ENCODE measurements around the gene SERPINB8.

The SERPINB8 gene

DNA sequence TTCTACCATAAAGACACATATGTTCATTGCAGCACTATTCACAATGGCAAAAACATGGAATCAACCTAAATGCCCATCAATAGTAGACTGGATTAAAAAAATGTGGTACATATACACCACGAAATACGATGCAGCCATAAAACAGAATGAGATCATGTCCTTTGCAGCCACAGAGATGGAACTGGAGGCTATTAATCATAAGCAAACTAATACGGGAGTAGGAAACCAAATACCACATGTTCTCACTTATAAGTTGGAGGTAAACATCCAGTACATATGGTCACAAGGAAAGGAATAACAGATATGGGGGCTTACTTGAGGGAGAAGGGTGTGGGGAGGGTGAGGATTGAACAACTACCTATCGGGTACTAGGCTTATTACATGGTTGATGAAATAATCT lies 13.1 kb upstream of the SERPINB8 start:
- TF ChIP-seq GATA3 (IDR thresholded peaks at IDR 0.05; ENCODE audit: low read depth, low read length) (no peak), GATA2 (IDR thresholded peaks at IDR 0.05; ENCODE audit: low read depth, low read length) (no peak)

DNA sequence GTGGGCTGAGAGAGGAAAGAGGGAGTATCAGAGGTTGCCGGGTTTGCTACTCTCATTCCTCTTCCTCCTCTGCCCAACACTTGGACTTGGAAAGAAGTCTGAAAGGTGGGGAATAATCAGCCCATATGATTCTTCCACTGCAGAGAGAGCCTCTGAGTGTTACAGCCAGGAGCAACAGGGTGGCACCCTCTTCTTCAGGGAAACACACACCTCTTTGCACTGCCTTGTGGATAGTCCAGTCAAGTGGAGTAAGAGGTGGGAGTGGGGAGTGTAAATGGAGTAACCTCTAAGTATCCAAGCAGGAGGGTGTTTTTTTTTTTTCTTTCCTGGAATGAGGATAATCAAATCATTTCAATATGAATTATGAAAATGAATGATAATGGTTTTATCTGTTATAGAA lies 9.0 kb upstream of the SERPINB8 start:
- TF ChIP-seq GATA2 (IDR thresholded peaks at IDR 0.05; ENCODE audit: low read depth, low read length) (no peak), GATA3 (IDR thresholded peaks at IDR 0.05; ENCODE audit: low read depth, low read length) (no peak)

DNA sequence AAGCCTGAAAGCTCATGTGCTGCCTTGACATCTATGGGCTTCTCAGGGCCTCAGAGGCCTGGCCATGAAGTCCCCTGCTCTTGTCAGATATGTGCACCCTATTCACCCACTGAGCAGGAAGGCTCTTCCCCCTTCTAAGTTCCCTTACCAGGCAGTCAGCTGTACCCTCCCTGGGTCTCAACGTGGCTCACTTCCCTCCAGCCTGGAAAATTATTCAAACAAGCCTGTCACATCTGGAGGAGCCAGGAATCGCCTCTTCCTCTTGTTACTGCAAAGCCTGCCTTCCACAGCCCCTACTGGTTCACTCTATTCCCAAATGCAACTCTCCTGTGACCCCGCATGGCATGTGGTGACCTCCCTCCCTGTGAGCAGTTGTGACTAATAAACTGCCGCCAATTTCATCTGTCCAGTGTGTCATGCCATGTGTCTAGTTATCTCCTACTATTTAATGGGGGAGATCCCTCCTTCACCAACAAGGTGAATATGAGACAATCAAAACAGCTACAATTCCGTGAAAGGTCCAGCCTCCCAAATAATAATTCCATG lies 8.4 kb upstream of the SERPINB8 start:
- no peak for TF ChIP-seq GATA3 (IDR thresholded peaks at IDR 0.05; ENCODE audit: low read depth, low read length)
- no peak for TF ChIP-seq GATA2 (IDR thresholded peaks at IDR 0.05; ENCODE audit: low read depth, low read length)

DNA sequence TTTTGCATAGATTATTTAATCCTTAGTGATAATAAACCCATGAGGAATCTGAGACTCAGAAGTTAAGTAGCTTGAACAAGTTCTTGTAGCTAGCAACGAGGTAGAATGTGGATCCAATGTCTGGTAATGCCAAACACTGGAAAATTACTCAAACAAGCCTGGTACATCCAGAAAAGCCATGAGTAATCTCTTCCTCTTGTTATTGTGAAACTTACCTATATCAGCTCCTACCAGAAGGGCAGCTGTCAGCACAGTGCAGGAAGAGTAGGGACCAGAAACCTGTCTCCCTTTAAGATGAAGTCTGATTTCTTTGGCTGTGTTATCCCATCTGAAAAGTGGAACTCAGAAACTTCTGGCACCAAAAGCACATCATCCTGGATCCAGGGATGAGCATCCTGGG lies 7.7 kb upstream of the SERPINB8 start:
- TF ChIP-seq GATA3 (IDR thresholded peaks at IDR 0.05; ENCODE audit: low read depth, low read length): no peak
- no peak for TF ChIP-seq GATA2 (IDR thresholded peaks at IDR 0.05; ENCODE audit: low read depth, low read length)

DNA sequence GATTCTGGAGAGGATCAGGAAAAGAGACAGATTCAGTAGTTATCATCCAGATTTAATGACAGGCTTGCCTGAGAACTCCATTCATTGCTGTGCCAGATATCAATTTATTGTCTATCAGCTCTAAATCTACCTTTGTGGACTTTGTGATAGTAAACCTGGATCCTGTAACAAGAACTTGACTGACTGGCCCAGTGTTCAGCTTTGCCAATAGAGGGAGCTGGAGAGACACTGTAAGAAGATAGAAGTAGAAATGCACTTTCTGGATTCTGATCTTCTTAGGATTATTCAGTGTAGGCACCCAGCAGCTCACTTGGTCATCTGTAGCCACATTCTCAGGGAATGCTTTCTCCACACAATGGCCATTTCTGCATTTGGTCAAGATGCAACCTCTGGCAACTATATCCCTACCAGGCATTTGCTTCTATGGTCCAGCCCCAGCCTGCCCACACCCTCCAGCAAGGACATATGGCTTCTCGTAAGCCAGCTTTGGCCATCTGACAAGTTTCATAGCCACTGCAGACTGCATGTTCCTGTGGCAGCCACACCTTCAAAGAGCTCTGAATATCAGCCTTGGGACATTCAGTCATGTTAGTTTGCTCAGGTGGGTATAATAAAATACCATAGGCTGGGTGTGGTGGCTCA lies 6.1 kb upstream of the SERPINB8 start:
- no peak for TF ChIP-seq GATA3 (IDR thresholded peaks at IDR 0.05; ENCODE audit: low read depth, low read length)
- no peak for TF ChIP-seq GATA2 (IDR thresholded peaks at IDR 0.05; ENCODE audit: low read depth, low read length)

DNA sequence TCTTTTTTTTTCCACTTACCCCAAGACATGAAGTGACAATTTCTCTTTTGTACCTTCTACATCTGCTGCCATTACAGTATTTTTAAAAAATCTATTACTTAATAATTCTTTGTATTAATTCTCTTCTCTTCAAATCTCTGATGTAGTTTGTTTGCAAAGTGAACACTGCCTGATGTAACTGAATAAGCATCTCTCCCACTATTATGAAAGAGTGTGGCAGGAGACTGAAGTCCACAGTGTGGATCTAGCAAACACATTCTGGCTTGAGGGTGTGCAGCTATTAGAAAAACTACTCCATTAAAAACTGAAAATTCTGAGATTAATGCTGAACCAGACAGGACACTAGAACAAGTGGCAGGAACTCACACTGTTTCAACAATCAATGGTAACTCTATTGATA lies 5.0 kb upstream of the SERPINB8 start:
- TF ChIP-seq GATA2 (IDR thresholded peaks at IDR 0.05; ENCODE audit: low read depth, low read length): no peak
- TF ChIP-seq GATA3 (IDR thresholded peaks at IDR 0.05; ENCODE audit: low read depth, low read length): no peak

DNA sequence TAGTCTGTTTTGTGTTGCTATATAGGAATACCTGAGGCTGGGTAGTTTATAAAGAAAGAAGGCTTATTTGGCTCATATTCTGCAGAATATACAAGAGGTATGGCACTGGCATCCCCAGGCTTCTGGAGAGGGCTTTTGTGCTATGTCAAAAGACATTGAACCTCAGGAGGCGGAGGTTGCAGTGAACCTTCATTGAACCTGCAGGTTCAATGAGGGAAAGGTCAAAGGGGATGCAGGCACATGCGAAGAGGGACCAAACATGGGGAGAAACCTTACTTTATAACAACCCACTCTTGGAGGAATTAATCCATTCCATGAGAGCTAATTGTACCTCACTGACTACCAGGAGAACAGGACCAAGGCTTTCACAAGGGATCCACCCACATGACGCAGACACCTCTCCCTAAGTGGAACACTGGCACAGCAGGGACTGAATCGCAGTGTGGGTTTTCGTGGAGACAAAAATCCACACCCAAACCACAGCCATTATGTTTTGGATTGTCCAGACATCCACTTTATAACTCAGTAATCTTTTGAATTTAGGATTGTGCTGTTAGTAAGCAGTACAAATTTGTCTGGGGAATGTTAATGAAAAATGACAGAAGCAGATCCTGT lies 4.1 kb upstream of the SERPINB8 start:
- no peak for TF ChIP-seq GATA3 (IDR thresholded peaks at IDR 0.05; ENCODE audit: low read depth, low read length)
- TF ChIP-seq GATA2 (IDR thresholded peaks at IDR 0.05; ENCODE audit: low read depth, low read length): no peak

DNA sequence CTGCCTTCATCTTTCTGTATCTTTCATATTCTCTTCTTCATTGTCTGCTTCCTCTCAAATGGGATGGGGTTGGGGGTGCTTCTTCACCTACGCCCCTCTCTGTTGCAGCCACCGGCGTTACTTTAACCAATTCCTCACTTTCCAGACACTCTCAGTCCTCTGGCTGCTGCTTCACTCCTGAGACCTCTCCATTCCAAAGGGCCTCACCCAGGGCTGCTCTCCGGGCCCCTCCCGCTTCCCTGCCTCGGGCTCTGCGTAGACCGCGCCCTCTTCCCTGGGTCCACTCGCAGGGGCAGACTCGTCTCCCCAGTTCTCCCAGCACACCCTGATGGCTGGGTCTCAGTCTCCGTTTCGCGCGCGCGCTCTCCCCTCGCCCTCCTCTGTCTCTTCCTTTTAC lies 926 bp downstream of the SERPINB8 start:
- no peak for TF ChIP-seq GATA3 (IDR thresholded peaks at IDR 0.05; ENCODE audit: low read depth, low read length)
- no peak for TF ChIP-seq GATA2 (IDR thresholded peaks at IDR 0.05; ENCODE audit: low read depth, low read length)

DNA sequence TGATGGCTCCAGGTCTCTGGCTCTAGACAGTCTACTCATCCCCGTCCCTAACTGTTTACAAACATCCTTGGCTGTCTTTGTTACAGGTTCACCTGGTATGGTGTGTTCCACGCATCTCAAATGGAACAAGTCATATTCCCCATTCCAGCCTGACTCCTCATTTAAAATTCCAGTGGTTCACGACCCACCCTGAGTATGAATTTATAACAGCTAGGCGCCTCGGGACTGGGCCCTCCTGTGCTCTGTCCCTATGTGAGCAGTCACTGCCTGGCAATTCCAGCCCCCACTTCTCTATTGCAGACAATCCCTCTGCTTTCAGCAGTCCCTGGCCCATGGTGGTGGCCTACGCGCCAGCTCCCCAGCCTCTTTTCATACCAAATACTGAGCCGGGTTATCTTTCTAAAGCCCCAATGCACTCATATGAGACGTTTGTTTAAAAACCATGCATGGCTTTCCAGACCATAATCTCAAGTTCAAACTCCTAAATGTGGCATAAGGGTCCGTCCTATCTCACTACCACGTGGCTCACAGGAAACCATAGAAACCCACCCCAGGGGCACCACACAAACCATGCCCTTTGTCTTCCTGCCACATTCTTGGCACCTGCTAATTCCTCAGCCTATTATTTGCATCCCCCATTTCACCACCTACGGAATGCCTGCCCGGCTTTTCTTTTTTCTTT lies 1.6 kb downstream of the SERPINB8 start:
- TF ChIP-seq GATA2 (IDR thresholded peaks at IDR 0.05; ENCODE audit: low read depth, low read length) (no peak), GATA3 (IDR thresholded peaks at IDR 0.05; ENCODE audit: low read depth, low read length) (no peak)

DNA sequence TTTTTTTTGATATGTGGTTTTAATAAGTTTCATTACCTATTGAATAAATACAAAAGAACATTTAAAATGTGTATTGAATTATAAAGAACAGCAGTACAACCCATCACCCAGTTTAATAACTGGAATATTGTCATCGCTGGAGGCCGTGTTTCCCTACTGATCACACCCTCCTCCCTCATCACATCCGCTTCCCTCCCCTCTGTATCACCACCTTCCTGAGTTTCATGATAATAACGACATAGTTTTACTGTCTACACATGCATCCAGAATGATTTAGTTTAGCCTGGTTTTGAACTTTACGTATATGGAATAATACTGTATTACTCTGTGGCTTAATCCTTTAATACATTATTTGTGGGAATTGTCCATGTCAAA lies 2.1 kb downstream of the SERPINB8 start:
- TF ChIP-seq GATA2 (IDR thresholded peaks at IDR 0.05; ENCODE audit: low read depth, low read length) (no peak), GATA3 (IDR thresholded peaks at IDR 0.05; ENCODE audit: low read depth, low read length) (no peak)

DNA sequence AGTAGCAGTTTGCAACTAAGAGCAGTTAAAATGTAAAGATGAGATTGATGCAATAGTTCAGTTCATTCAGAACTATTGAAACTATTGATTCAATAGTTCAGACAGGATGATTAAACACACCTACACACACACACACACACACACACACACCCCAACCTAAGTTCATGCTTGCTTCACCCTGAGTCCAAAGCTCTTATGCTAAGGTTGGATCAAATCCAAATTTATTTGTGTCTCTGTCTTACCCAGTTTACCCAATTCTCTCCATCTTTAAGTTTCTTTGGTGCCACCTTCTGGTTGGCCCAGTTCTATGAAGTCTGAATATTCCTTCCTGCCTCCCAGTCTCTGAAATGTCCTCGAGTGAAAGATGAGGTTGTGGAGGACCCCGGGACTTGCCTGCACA lies 5.1 kb downstream of the SERPINB8 start:
- TF ChIP-seq GATA3 (IDR thresholded peaks at IDR 0.05; ENCODE audit: low read depth, low read length) (no peak), GATA2 (IDR thresholded peaks at IDR 0.05; ENCODE audit: low read depth, low read length) (no peak)

DNA sequence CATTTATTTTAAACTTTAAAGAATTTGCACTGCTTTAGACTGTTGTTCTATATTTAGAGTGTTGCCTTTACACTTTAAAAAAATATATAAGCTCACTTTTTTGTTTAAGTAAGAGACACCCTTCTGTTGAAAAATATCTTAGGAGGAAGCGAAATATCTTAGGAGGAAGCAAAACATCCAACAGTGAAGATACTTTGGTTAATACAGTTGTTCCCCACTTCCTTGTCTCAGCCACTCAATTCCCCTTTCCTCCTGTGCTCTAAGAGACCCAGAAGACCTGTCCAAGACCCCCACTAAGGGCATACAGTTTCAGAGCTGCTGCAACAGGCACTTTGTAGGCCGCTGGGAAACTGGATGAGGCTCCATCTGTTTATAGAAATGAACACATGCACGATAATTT lies 5.7 kb downstream of the SERPINB8 start:
- TF ChIP-seq GATA3 (IDR thresholded peaks at IDR 0.05; ENCODE audit: low read depth, low read length) (no peak), GATA2 (IDR thresholded peaks at IDR 0.05; ENCODE audit: low read depth, low read length) (no peak)

DNA sequence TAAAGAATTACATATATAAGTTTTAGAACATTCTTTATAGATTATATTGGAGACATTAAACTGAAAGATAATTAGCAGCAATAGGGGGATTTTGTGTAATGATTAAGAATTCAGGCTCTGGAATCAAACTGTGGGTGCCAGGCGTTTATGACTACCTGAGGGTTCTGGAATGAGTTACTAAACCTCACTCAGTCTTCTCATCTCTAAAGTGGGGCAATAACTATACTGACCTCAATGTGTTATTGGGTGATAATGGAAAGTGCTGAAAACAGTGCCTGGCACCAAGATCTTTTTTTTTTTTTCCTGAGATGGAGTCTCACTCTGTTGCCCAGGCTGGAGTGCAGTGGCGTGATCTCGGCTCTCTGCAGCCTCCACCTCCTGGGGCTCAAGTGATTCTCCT lies 7.2 kb downstream of the SERPINB8 start:
- TF ChIP-seq GATA2 (IDR thresholded peaks at IDR 0.05; ENCODE audit: low read depth, low read length): no peak
- no peak for TF ChIP-seq GATA3 (IDR thresholded peaks at IDR 0.05; ENCODE audit: low read depth, low read length)

DNA sequence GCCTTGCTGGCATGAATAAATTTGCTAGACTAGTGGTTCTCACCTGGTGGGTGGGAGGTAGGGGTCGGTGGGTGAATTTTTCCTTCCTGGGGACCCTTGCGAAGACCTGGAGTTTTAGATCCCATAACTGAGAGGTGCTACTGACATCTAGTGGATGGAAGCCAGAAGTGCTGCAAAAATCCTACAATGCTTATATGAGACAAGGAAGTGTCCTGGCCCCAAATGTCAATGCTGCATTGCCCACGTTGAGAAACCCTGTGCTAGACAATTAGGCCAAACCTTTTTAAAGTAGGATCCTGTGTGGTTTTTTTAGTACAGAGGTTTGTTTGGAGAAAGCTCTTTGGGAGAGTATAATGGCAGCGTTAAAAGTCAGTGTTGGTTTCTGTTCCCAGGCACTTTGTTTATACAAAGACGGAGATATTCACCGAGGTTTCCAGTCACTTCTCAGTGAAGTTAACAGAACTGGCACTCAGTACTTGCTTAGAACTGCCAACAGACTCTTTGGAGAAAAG lies 9.6 kb downstream of the SERPINB8 start:
- TF ChIP-seq GATA2 (IDR thresholded peaks at IDR 0.05; ENCODE audit: low read depth, low read length) (no peak), GATA3 (IDR thresholded peaks at IDR 0.05; ENCODE audit: low read depth, low read length) (no peak)

DNA sequence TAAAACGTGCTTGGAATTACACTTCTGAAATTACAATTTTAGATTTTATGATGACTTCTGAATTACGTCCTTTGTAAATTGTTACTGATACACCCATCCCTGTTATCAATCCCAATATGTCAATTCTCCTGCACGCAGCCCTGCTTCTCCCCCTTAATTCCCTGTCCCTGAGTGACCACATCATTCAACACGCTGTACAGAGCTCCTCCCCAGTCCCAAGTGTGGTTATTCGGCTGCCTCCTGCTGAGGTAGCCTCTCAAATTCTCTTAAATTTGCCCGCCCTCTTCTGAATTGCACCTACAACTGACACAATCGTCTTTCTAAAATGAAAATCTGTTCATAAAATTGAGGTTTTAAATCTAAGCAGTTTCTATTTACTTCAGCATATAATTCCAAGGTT lies 10.1 kb downstream of the SERPINB8 start:
- TF ChIP-seq GATA3 (IDR thresholded peaks at IDR 0.05; ENCODE audit: low read depth, low read length) (no peak), GATA2 (IDR thresholded peaks at IDR 0.05; ENCODE audit: low read depth, low read length) (no peak)

Measured in SH-SY5Y (cell line).